ENCODE results near the gene STIP1.

STIP1 gene

DNA sequence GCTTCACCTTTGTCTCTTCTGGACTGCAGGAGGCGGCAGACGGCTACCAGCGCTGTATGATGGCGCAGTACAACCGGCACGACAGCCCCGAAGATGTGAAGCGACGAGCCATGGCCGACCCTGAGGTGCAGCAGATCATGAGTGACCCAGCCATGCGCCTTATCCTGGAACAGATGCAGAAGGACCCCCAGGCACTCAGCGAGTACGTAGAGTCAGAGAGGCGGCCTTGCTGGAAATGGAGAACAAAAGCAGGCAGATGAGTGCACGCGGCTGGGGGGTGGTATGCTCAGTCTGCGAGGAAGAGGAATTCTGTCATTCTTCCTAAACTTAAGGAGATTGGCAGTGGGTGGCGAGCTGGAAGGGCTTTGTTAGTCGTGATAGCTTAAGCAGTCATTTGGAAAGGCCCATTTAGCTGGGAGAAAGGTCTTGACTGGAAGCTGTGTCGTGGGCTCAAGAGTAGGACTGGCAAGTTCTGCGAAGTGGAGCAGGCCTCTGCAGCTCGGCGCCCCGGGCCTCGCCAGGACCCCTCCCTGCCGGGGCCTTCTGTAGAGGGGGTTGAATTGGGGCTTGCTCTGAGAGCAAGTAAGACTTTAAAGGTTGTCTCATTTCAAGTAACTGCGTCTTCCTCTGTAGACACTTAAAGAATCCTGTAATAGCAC is 17.6 kb downstream of the STIP1 start:
- no peak for DNase-seq

DNA sequence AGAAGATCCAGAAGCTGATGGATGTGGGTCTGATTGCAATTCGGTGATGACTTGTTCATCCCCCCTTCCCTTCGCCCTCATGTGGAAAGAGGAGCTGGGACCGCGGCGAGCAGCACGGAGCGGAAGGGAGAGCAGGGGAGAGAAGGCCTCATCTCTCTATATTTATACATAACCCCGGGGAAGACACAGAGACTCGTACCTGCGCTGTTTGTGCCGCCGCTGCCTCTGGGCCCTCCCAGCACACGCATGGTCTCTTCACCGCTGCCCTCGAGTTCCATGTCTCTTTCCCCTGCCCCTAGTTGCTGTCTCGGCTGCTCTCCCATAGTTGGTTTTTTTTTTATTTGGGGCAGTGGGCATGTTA is 18.1 kb downstream of the STIP1 start:
- no peak for DNase-seq

DNA sequence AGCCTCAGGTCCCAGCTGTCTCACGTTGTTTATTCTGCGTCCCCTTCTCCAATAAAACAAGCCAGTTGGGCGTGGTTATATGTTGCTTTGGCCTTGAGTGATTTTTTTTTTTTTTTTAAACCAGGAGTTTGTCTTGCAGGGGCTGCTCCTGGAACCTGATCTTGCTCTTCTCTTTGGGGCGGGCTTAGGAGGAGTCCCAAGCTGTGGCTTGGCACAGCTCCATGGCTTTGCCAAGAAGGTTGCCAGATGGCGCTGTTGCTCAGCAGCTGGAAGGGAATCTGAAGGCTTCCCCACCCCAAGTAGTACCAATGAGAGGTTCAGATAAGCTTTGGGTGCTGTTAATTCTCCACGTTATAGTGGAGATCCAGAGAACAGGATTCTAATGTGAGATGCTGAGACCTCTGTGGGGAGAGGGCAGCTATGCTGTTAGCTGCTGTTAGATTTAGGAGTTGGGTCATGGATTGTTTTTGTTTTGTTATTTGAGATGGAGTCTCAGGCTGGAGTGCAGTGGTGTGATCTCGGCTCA is 18.6 kb downstream of the STIP1 start:
- DNase-seq, result peak; percentile 87 to 96

DNA sequence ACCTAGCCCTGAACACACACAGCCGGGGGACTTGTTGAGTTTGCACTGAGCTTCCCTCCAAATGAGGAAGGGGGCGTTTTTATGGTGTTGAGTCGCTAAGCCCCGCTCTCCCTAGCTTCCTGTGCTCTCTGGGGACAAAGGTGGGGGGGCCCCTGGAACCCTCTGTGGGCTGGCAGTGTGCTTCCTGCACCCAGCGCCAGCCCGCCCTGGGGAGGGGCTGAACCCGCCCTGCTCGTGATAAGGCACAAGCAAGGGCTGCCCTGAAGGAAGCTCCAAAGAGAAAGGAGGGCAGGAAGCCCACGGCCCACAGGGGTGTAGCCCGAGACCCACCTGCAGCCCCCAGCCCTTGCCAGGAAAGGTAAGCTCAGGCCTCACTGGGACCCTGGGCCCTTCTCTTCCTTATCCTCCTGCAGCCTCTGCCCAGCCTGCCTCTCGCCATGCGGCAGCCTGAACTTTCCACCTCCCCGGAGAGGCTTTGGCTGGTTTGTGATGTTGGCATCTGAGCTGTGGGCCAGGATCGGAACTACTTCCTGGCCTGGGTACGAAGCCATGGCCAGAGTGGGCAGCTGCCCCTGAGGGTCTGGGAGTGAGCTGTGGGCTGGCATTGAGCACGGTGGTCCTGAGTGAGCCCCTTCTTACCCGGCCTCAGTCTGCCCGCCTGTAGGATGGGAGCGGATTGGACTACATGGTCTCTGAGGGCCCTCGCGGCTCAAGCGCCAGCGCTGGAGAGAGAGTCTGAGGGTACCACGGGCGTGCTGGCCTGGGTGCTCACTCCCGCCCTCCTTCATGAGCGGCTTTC is 20.7 kb downstream of the STIP1 start, which contains the start of gene FERMT3:
FERMT3 (plus strand) TSS at position 265 of the 799 bp plus-strand sequence. CDS start 644 bp downstream, outside the sequence.
- DNase-seq, result no peak

DNA sequence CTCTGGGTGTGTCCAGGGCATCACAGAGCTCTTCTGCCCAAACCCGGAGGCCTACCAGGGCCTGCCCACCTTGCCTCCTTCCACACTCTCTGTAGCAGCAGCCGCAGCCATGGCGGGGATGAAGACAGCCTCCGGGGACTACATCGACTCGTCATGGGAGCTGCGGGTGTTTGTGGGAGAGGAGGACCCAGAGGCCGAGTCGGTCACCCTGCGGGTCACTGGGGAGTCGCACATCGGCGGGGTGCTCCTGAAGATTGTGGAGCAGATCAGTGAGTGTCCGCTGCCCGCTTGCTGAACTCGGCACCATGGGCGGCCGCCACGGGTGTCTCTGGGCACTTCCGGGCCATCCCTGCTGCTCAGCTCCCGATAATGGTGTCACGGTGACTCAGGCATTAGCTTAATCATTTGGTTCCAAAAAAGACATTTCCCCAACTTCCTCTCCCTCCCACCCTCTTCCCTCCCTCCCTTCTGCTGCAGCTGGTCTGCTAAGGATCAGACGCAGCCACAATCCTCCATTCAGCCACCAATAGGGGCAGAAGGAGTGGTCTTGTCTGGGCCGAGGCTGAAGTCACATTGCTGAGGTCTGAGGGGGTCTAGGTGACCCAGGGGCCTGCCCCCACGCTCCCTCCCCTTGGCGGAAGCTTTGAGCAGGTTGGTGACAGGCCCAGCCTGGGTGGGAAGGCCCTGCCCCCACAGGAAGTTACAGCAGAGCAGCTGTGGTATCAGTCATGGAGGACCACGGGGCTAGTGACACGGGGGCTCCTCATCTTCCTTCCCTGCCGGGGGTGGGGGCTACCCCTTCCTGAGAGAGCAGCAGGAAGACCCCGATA is 21.5 kb downstream of the STIP1 start:
- DNase-seq, result no peak

DNA sequence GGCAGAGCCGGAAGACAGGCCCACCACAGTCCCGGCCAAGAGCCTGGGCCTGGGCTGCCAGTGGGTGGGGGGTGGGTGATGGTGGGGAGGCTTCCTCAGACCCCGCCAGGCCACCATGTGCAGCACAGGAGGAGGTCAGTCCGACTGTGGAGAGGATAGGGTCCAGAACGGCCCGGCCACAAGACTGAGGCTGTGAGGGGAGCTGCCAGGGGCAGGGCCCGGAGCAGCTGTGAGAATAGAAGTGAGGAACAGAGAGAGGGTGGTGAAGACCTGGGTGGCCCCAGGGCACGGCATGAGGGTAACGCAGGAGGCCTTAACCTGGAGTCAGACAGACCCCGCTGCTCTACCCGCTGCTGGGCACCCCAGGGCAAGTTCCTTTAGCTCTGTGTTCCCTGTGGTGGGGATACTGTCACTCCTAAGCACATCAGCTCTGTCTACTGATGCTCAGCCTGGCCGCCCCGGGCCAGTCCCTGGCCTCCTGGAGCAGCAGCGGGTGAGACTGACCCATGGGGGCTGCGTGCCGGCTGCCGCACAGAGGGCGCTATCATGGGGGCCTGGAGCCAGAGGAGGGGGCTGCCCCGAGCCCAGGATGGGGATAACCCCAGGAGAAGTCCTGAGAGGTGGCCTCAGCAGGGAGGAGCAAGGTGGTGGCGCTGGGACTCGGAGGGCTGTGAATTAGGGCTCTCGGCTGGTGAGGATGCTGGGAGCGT is 22.3 kb downstream of the STIP1 start:
- no peak for DNase-seq

DNA sequence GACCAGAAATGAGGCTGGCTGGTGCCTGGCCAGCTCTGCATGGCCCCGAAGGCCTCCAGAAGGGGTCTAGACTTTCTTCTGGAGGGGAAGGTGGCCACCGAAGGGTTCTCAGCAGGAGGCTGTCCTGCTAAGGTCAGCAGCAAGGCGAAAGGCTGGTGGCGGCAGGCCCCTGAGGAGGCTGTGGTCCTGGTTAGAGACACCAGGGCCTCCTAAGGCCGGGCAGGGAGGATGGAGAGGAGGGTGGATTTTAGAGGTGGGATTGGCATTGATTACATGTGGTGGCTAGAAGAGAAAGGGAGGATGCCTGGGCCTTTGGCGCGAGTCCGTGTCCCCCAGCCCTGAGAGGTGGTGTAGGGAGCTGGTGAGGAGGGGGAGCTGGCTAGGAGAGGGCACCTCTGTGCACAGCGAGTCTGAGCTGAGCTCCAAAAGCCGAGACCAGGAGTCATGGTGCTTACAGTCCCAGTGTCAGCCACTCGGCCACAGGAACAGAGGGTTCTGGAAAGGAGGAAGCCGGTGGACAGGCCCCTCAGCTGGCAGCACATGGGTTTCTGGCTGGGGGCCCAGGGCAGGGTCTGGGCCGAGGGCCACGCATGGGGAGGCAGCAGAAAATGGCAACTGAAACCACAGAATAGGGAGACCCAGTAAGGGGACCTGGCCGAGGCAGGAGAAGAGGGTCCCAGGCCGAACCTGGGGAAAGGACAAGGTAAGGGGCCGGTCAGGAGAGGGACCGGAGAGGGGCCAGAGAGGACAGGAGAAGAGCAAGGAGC is 23.0 kb downstream of the STIP1 start:
- DNase-seq, result no peak

DNA sequence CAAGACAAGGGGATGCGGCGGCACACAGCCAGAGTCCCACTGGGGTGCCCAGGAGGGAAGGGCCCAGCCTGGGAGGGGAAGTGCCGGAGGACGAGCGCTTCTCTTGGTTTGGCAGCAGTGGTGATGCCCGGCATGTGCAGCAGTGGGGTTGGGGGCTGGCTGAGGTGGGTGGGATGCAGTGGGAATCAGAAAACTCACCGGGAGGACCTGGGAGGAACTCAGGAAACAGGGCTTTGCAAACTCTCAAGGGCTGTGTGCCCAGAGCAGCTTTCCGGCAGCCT is 23.5 kb downstream of the STIP1 start:
- no peak for DNase-seq

DNA sequence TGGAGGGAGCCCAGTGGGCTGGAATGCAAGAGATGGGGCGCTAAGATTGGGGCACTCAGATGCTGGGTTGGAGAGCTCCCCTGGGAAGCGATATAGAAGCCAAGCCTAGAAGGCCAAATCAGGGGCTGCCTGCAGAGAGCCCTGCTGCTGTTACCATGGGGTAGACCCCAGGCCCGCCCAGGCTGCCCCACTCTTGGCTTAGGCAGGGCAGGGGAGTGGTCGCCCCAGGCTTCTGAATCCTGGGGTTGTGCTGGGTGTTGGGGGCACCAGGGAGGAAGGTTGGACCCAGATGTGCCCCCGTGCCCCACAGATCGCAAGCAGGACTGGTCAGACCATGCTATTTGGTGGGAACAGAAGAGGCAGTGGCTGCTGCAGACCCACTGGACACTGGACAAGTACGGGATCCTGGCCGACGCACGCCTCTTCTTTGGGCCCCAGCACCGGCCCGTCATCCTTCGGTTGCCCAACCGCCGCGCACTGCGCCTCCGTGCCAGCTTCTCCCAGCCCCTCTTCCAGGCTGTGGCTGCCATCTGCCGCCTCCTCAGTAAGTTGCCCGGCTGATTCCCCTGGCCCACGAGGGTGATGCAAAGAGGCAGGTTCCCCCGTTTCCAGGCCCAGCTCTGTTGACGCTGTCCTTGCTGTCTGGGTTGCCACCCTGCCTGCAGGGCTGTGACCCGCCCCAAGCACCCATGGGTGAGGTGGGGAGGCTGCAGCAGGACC is 24.5 kb downstream of the STIP1 start:
- DNase-seq, result peak in 1 of 2 experiments; percentile 47

DNA sequence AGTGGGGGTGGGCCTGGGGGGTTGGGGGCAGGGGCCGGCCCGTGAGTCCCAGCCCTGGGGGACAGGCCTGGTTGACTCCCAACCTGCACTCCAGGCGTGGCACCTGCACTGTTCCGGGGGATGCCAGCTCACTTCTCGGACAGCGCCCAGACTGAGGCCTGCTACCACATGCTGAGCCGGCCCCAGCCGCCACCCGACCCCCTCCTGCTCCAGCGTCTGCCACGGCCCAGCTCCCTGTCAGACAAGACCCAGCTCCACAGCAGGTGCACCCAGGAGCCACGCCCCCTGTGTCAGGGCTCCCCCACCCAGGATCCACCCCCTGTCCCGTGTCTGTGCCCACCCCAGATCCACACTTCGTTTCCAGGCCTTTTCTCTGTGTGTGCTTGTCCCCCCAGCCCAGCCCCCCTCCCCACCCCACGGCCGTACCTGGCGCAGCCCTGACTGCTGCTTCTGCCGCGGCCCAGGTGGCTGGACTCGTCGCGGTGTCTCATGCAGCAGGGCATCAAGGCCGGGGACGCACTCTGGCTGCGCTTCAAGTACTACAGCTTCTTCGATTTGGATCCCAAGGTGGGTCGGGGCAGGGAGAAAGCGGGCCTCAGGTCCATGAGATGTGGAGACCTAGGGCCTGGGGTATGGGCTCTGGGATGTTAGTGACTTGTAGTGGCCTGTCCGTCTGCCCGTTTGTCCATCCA is 25.4 kb downstream of the STIP1 start:
- DNase-seq, result no peak

DNA sequence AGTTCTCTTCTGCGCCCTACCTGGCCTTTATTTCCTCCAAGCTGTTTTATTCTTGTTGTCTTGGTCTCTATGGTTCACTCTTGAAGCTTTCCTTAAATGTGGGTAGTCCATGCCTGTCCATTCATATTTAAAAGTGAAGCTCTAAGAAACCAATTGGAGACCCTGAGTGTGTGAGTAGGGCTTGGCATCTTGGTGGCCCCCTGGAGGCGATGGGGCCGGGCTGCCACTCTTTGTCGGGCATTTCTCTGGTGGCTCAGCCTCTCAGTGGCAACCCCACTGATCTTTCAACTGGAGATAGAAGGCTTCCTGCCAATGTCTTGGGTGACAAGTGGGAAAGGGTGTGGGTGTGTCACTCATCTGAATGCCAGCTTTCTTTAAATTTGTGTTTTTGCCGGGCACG is 30.9 kb downstream of the STIP1 start:
- no peak for DNase-seq

DNA sequence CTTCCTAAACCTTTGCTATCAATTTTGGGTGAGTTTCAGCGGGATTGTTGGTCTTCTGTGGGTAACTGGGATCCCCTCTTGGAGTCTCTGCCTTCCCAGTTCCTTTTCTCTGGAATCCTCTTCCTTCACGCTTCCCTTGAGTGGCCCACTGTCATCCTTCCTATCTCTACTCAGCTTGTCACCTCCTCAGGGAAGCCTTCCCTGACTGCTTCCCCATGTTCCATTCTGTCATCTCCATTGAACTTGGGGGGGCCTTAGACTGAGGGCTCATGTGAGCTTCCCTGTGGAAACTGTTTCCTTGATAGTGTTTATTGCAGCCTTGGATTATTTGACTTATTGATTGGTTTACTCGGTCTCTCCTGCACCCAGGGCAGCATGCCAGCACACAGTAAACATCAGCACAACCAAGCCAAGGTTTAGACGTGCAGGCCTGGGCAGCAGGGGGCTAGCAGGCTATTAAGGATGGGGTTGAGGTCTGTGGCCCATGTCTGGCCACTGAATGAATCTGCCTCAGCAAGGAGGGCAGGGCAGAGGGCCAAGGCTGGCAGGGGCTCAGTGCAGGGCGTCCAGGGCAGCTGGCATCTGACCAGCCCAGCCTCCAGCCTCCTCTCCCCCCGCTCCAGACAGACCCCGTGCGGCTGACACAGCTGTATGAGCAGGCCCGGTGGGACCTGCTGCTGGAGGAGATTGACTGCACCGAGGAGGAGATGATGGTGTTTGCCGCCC is 32.8 kb downstream of the STIP1 start:
- no peak for DNase-seq

DNA sequence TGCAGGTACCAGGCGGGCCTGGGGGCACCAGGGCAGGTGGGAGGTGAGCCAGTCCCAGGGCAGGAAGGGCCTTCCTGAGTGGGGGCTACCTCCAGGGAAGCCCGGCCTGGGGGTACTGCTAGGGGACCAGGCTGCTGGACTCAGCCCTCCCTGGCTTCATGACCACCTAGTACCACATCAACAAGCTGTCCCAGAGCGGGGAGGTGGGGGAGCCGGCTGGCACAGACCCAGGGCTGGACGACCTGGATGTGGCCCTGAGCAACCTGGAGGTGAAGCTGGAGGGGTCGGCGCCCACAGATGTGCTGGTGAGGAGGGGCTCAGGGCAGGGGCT is 33.3 kb downstream of the STIP1 start:
- no peak for DNase-seq

DNA sequence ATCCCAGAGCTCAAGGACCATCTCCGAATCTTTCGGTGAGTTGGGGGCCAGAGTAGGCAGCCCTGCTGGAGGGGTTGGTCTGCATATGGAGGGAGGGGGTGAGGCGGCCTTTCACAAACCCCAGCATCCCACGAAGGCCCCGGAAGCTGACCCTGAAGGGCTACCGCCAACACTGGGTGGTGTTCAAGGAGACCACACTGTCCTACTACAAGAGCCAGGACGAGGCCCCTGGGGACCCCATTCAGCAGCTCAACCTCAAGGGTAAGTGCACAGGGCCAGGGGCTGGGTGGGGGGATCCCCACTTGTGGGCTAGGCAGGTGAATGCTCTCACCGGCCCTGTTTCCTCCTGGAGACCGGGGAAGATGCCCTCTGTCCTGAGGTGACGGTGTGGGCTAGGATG is 33.8 kb downstream of the STIP1 start:
- no peak for DNase-seq

DNA sequence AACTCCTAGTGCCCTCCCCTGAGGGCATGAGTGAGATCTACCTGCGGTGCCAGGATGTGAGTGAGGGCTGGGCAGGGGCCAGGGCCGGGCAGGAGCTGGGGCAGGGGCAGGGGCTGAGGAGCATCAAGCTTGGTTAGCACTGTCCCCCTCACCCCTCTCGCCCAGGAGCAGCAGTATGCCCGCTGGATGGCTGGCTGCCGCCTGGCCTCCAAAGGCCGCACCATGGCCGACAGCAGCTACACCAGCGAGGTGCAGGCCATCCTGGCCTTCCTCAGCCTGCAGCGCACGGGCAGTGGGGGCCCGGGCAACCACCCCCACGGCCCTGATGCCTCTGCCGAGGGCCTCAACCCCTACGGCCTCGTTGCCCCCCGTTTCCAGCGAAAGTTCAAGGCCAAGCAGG is 34.3 kb downstream of the STIP1 start:
- DNase-seq, result no peak

DNA sequence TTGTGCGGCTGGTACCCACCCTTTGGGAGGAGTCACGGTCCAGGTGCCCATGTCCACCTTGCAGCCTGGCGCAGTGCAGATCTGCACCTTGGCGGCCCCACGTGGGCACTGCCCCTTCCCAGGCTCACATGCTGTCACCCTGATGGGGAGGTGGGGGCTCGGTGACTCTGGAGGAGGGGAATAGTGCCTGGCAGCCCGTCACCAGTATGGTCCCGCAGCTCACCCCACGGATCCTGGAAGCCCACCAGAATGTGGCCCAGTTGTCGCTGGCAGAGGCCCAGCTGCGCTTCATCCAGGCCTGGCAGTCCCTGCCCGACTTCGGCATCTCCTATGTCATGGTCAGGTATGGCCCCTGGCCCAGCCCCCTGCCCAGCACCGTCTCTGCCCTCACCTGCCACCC is 34.8 kb downstream of the STIP1 start:
- DNase-seq, result no peak

DNA sequence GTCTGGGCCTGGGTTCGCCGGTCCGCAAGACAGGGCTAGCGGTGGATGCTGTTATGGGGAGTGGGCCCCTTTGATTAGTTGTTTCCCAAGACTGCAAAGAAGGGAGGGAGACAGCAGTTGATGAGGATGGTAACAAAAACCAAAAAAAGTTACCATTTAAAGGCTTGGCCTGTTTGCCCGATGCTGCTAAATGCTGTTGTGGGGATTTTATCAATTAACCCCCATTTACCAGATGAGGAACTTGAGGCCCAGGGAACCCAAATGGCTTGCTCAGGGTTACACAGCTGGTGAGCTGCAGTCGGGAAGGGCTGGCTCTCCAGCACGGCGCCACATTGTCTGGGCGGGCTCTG is 36.7 kb downstream of the STIP1 start:
- no peak for DNase-seq

DNA sequence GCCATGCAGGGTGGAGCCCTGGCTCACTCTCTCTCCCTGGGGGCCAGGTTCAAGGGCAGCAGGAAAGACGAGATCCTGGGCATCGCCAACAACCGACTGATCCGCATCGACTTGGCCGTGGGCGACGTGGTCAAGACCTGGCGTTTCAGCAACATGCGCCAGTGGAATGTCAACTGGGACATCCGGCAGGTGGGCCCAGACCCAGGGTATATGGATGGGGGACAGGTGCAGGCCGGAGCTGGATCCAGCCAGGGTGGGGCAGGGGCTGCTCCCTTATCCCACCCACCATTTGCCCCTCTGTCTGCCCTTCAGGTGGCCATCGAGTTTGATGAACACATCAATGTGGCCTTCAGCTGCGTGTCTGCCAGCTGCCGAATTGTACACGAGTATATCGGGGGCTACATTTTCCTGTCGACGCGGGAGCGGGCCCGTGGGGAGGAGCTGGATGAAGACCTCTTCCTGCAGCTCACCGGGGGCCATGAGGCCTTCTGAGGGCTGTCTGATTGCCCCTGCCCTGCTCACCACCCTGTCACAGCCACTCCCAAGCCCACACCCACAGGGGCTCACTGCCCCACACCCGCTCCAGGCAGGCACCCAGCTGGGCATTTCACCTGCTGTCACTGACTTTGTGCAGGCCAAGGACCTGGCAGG is 37.2 kb downstream of the STIP1 start:
- peak in 1 of 2 experiments; percentile 62 for DNase-seq

DNA sequence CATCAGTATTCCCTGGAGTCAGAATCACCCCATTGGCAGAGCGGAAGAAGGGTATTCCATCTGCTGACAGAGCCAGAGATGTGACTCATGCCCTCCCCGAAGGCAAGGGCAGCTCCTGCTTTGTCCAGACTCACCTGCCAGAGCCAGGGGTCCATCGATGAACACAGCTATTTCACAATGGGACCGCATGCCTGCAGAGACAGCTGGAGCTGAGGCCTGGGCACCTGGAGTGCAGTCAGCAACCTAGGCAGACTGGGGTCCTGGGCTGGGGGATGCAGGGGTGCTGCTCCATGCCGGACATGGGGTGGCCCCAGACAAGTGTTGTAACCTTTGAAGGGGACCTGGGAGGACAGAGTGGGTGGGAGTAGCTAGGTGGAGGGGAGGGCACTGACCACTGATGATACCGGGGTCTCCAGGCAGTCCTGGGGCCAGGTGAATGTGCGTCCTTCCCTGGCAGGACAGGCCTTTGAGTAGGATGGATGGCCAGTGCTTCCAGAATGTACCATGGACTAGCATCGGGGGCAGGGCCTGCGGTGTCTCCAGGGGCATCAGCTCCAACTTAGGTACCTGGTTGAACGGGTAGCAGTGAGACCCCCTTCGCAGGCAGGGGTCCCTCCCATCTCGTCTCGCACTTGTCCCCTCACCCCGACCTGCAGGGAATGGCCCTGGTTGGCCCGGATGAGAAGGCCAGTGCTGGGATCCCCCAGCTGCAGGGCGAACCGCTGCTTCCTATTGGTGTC is 38.4 kb downstream of the STIP1 start:
- no peak for DNase-seq

All from NCI-H524 (cell line).